GM19025 (cell line): Measurements from ENCODE around the gene CCDC93.
"Not testable (repeated sequence)": the region's sequence is repeated elsewhere in the genome, so short reads cannot be mapped to it uniquely, and the experiment has no call there.

Source experiments
- ATAC-seq: cut with Tn5 transposase; IDR thresholded peaks from one replicate; pipeline ENCODE4 v1.9.1; 2021; ENCODE audit warnings: mild to moderate bottlenecking, low read depth, moderate library complexity; ENCODE audit not compliant: unreplicated experiment

The CCDC93 gene

GRCh38 chr2:117931266-117931665 lies 82.6 kb downstream of the CCDC93 start:
- ATAC-seq = no peak

GRCh38 chr2:117930775-117931174 lies 83.1 kb downstream of the CCDC93 start:
- ATAC-seq = no peak

- not testable (repeated sequence) for ATAC-seq
These were observed 90.4 kb downstream of the CCDC93 start for GRCh38 chr2:117923471-117923870.

GRCh38 chr2:117921520-117921919 lies 92.3 kb downstream of the CCDC93 start:
- ATAC-seq = no peak

- ATAC-seq = no peak
These were observed 95.3 kb downstream of the CCDC93 start for GRCh38 chr2:117918608-117919007.

- ATAC-seq = no peak
These were observed 96.5 kb downstream of the CCDC93 start for GRCh38 chr2:117917223-117917917.

- no peak for ATAC-seq
These were observed 110.9 kb downstream of the CCDC93 start for GRCh38 chr2:117902933-117903332.

- ATAC-seq = no peak
These were observed 125.0 kb downstream of the CCDC93 start for GRCh38 chr2:117888897-117889296.

GRCh38 chr2:117885308-117885707 lies 128.6 kb downstream of the CCDC93 start:
- ATAC-seq = no peak

GRCh38 chr2:117879003-117879402 lies 134.9 kb downstream of the CCDC93 start:
- ATAC-seq = no peak

GRCh38 chr2:117875786-117876185 lies 138.1 kb downstream of the CCDC93 start:
- no peak for ATAC-seq
